GM21619 (cell line): ENCODE data around the gene FLRT1.

ENCODE experiments used
- ATAC-seq: cut with Tn5 transposase; IDR thresholded peaks from one replicate; pipeline ENCODE4 v1.9.1; 2021; ENCODE audit not compliant: unreplicated experiment

FLRT1 gene

DNA sequence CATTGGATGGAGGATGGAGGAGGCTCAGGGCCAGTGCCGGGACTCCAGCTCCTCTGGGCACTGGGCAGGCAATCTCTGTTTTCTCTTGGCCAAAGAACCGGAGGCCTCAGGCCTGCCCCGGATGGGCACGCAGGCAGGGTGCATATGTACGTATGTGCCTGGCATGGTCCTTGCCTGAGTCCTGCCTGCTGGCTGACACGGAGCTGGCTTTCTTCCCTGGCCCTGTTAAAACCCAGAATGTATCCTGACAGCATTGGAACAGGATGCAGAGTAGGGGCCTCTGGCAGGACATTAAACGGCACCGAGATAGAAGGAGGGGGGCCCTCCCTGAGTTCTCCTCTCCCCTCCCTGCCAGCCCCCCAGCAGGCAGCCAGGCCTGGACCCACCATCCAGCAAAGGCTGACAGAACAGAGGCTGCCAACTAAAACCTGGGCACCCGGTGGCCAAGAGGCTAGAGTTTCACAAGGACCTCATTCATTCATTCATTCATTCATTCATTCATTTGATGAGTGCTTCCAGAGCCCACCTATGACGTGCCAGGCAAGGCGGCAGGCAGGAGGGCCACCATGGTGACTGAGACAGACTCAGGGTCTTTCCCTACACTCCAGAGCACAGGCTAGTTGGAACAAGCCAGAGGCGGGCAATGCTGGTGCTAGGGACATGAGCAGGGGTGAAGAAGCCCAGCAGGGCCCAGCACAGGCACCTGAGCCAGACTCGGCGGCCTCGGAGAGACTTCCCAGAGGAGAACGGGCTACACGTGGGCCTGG, 28.8 kb downstream of the FLRT1 start:
- ATAC-seq = no peak

GRCh38 chr11:64065141-64065465, 29.4 kb downstream of the FLRT1 start:
- no peak for ATAC-seq

DNA sequence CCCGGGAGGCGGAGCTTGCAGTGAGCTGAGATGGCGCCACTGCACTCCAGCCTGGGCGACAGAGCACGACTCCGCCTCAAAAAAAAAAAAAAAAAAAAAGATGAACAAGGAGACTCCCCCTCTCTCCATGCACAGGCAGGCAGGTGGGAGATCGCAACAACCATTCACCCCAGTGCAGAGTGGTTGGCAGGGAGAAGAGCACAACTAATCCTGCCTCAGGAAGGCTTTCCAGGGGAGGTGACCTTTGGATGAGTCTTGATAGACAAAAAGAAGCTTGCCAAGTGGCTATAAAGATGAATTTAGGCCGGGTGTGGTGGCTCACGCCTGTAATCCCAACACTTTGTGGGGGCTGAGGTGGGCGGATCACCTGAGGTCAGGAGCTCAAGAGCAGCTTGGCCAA, 30.0 kb downstream of the FLRT1 start:
- no peak for ATAC-seq

GRCh38 chr11:64067230-64067993, 31.7 kb downstream of the FLRT1 start:
- no peak for ATAC-seq

DNA sequence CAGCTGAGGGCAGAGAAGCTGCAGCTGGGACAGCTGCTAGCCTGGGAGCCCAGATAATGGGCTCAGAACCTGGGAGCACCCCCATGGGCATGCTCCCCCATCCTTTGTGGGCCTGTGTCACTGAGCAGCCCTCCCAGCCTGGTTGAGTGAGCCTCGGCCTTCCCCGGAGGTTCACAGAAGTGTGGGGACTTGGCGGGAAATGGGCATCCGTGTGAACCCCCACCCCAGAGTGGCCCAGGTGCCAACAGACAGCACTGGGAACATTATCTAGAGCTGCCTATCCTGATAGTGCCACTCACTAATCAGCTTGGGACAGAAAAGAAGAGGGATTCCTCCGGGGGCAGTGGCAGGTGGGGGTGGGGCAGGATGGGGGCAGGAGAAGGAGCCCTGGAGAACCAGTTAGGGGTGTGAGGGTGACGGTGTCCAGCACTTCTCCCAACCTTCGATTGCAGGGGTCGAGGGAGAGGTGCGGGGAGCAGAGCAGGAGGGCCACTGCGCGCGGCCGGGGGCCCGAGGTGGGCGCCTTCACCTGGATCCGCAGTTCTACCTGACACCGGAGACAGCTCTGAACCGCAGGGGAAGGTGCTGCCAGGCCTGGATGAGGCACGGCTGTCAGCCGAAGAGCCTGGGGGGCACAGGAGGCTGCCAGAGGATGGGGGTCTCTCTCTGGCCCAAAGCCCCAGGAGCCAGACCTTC, 33.1 kb downstream of the FLRT1 start:
- ATAC-seq = no peak

DNA sequence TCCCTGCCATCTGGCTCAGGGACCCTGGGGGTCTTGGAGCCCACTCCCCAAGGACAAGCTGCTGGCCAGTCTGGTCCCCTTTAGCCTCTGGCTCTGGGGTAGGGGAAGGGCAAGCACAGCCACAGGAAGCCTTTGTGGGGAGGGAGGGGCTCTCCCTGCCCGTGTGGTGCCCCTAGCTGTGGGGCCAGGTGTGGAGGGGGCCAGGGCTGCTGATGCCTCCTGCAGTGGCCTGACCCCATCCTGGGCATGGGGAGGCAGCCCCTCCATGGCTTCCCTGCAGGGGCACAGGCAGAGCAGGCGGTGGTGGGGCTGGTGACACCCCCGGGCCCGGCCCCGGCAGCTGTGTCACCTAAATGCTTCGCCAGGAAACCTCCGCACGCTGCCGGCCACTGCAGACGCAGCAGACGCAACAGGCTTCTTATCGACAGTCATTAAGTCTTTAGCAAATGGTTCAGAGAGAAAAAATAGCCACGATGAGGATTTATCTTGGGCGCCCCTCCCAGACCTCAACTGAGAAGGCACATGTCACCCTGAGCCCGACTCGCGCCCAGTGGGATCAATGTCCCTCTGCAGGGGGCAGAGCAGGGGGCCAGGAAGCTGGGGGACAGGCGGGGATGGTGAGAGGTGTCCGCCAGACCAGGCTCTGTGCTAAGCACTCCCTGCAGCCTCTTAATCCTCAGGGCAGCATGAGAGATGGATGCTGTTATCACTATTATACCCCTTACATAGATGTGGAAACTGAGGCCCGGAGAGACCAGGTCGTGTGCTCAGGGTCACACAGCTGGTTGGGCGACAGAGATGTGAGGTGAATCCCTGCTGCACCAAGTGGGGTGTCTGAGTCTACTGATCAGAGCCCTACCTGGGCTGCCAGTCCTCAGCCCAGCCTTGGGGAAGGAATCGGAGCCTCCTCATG, 33.9 kb downstream of the FLRT1 start:
- ATAC-seq = no peak

DNA sequence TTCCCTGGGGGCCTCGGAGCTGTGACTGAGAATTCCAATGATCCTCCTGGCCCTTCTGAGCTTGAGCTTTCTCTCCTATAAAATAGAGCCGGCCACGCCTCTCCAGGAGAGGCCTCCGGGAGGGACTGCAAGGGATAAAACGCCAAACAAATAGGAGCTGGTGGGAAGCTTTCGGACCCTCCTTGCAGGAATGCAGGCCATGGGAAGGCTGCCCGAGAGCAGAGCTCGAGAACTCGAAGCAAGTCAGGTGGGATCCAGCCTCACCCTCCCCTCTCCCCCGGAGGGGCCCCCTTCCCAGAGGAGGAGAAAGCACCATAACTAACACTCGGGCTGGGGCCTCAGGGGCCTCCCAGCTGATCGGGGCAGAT, 34.6 kb downstream of the FLRT1 start:
- no peak for ATAC-seq

DNA sequence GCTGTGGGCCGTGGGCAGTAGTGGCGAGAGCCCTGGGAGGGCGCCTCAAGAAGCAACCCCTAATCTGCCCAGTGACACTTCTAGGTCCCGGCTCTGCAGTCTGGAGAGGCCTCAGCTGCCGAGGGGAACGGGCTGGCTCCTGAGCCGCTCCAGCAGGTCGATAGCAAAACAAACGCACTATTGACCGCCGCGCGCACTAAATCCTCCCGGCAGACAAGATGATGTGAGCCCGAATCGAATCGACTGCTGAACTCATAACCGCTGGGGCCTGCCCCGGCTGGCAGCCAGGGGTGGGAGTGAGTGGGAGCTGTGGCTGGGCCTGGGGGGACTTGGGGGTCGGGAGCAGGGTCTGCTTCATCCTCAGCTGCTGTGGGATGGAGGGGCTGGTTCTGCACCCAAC, 36.1 kb downstream of the FLRT1 start:
- no peak for ATAC-seq

DNA sequence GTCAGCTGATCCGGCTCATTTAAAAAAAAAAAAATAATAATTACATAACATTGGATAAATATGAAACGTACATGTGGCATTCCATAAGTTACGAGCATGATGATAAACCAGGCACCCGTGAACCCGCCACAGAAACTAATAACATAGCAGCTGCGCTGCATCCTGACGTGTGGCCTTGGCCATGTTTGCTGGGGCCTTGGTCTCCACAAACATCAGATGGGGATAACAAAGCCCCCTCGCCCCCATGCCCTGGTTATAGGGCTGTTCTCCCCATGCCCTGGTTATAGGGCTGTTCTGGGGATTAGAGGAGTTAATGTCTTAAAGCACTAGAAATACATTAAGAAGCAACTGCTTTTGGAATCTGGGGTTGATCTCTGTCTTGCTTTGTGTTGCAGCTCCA, 36.7 kb downstream of the FLRT1 start:
- no peak for ATAC-seq

GRCh38 chr11:64072871-64073270, 37.1 kb downstream of the FLRT1 start:
- no peak for ATAC-seq

DNA sequence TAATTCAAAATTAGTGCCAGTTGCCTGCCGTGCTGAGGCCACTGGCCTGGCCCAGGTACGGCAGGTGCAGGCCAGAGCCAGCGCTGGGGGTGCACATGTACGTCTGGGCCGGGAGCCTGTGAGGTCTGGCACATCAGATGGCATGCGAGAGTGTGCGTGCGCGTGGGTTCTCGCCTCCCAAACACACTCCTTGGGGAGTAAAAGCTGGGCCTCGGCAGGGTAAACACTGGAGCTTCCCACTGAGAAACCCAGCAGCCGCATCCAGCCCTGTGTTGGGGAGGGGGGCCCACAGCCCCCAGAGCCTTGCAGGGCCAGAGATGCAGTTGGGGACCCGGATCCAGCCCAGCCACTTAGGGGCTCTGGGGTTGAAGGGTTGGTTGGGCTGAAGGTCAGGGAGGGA, 37.8 kb downstream of the FLRT1 start:
- ATAC-seq = no peak

DNA sequence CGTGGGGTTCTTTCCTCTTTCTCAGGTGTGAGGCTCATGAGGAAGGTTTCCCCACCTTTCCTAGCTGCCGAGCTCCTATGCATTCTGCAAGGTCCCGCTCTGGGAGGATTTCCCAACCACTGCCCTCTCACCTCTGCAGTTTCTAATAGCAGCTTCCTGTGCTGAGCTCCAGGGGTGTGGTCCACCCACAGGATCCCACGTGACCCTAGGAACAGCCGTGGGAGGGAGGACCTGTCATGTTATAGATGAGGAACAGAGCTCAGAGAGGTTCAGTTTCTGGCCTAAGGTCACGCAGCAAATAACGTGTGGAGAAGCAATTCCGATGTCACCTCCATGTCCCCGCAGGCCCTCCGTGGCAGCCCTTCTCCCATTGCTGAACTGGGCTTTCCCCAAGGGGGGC, 38.5 kb downstream of the FLRT1 start:
- ATAC-seq = no peak

GRCh38 chr11:64076758-64077157, 41.0 kb downstream of the FLRT1 start:
- ATAC-seq = no peak

DNA sequence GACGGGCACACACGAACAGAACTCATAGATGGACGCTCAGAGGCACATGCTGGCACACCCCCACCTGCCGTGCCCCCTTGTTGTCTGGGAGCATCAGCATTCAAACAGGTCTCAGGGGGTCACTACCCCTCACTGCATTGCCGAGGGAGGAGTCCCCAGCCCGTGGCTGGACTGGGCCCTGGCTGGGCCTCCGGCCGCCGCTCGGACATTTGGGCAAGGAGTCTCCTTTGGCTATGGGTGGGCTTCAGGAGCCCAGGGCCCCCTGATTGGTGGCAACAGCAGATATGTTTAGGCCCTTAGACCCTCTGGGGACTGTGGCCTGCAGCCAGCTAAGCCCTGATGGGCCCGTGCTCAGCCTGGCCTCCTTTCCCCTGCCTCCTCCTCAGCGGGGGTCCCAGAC, 41.9 kb downstream of the FLRT1 start:
- ATAC-seq = no peak

DNA sequence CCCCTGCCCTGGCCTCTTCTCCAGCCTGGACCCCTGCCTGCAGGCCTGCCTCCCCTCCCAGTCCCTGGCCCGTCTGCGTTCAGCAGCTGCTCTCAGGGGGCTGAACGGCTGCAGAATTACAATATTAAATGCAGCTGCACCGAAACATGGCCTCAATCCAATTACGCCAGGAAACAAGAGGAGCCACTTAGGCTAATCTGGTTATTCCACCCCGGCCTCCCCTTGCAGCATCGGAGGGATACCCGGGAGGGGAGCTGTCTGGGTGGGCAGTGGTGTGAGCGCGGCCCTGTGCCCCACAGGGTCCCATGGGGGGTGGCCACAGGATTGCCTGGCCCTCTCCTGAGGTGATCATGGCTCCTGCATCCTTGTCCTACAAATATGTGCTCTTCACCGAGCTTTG, 42.6 kb downstream of the FLRT1 start:
- no peak for ATAC-seq

- ATAC-seq = no peak
Observed at GRCh38 chr11:64078905-64079304, 43.2 kb downstream of the FLRT1 start.

- no peak for ATAC-seq
Observed at GRCh38 chr11:64080390-64080789, 44.7 kb downstream of the FLRT1 start.

GRCh38 chr11:64081745-64082442, 46.2 kb downstream of the FLRT1 start:
- no peak for ATAC-seq

DNA sequence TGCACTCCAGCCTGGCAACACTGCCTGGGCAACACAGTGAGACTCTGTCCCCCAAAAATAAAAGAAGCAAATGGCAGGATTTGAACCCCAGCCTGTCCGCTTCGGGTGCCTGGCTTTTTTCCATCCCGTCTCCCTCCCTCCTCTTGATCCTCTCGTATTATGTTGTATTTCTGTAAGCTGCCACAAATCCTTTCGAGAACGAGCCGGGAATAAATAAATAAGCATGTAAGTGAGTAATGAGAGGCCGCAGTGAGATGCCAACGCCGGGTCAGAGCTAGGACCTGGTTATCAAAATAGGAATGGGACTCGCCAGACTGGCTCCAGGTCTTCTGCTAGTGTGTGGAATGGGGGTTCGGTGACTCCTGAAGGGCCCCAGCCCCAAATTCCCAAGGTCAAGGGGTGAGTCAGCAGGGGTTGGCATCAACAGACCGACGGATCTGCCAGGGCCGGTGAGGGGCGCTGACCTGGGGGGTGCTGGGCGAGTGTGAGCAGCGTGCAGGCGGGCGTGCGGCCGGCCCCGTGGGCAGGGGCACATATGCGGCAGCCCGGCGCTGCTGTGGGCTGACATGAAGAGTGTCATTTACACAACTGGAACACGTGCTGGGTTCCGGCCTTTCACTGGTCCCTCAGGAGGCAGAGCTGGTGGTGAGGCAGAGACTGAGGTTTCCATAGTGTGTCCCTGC, 47.8 kb downstream of the FLRT1 start:
- ATAC-seq = no peak
